Measurements from ENCODE around the gene CWC22.
"Not testable (repeated sequence)": the region's sequence is repeated elsewhere in the genome, so short reads cannot be mapped to it uniquely, and the experiment has no call there.

CWC22 gene

DNA sequence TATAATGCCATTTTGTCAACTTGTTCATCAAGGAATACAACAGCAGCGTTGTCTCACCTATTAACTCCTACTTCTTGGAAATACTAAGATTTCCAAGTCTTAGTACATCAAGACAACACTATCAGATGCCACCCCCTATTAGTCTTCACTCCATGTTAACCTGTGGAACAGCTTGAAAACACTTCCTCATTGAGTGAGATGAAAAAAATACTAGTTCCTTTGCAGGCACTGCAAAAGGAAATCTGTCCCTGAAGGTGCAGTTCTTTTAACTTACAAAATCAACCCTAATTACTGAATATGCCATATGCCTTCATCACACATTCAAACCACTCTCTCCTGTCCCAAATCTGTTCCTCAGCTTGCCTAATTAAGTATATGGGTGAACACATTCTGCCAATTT is 4.0 kb downstream of the CWC22 start:
- DNase-seq (ENCODE audit: low read depth in 2 of 2): no peak

DNA sequence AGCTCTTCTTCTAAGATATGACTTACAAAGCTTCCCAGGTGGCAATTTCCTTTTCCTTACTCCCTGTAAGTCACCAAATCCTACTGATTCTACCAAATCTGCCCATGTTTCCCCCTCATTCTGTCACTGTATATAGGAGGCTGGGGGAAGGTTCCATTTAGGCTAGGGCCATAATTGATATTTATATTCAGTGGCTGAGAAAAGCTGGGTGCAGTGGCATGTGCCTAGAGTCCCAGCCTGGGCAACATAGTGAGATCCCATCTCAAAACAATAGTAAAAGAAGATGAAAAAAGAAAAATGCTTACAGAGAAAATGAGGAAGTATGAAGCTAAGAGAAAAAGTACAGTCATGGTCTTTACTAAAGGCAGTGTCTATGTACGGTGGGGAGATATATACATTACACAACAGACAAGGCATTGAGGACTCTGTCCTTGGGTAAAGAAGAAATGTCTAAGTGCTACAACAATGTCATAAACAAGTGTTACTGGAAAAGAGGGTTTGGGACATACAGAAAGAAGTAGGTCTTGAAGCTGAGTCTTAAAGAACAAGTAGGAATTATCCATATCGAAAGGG is 4.8 kb downstream of the CWC22 start:
- DNase-seq (ENCODE audit: low read depth in 2 of 2): no peak

DNA sequence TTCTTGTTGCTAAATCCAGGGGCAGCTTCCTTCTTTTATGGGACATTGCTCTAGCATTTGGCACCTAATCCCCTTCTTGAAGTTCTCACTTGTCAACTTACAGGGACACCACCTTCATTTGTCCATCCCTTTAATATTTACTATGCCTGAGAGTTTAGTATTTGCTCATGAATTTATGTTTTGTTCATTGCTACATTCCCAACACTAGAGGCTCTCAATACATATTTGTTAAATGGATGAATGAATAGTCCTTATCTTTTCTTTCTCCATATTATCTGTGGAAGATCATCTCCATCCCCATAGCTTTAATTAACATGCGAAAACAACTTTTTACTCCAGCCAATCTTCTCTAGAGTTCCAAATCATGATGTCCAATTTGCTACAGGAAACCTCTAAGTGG is 5.4 kb downstream of the CWC22 start:
- DNase-seq (ENCODE audit: low read depth in 2 of 2): no peak

DNA sequence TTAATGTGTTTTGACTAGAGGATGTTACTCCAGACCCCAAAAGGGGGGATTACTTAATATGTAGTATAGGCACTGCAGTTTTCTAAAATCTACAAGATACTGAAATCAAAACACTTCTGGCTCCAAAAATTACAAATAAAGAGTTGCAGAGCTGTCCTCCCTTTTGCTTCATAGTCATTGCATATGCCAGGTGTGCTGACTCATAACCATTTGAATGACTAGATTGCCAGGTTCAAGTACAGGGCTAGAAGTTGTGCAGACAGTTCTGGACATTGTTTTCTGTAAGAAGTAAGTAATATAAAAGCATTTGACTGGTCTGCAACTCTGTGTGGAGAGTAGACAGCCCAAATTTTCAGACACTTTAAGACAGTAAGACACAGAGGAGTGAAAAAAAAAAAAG is 6.7 kb downstream of the CWC22 start:
- no peak for DNase-seq (ENCODE audit: low read depth in 2 of 2)

DNA sequence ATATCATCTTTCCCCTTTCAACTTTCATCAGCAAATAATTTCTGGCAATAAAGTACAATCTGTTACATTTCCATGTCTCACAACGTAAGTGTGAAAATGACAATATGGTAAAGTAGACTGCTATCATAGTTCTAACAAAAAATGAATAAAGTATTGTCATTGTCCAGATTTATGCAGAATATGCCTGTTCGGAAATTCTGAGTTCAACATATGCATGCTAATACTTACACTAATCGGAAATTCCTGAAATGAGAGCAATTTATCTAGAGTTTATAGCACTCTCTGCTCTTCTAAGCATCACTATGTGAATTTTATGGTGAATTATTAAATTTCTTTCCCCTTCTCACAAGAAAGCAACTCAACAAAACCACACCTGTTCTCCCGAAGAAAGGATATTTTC is 8.1 kb downstream of the CWC22 start:
- no peak for DNase-seq (ENCODE audit: low read depth in 2 of 2)

DNA sequence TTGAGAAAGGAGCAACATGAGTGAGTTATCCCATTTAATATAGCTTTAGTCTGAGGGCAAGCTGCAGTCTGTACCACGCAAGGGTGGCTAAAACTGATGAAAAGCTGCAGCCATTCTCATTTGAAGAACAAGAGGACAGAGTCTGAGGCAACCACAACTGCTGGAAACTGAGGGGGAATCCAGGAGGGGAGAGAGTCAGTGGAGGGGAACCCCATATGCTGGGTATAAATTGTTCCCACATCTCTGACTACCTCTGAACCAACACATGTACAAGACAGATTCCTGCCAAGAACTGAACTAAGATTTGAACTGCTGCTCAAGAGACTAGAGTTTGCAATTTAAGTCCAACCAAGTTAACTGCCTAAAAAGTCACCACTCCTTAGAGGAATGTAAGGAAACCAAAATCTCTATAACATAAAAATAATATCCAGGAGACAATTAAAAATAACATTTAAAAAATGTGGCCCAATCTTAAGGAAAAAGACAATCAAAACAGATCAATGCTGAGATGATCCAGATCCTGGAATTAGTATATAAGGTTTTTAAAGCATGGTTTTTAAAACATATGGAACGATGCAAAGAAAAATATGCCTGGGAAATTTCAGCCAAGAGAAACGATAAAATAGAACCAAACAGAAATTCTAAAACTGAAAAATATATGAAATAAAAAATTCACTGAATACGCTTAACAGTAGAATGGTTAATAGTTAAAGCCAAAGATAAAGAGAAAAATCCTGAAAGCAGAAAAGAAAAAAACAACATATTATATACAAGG is 11.2 kb downstream of the CWC22 start:
- no peak for DNase-seq (ENCODE audit: low read depth in 2 of 2)

DNA sequence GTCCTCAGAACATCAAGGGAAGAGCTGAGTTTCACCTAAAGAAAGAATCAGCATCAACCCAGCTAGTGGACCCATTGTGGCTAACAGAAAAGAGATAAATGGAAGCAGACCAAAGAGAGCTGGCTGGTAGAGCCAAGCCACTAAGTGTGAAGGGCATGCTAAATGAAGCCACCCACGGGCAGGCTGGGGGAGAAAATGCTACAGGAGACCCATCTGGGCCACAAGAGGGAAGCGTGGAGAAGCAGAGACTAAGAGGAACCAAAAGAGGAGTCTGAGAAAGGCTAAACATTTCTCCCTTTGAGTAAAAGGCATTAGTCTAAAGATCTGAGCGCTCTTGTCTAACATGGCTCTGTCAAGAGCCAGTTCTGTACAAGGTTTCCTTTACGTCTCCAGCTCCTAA is 15.8 kb downstream of the CWC22 start:
- no peak for DNase-seq (ENCODE audit: low read depth in 2 of 2)

DNA sequence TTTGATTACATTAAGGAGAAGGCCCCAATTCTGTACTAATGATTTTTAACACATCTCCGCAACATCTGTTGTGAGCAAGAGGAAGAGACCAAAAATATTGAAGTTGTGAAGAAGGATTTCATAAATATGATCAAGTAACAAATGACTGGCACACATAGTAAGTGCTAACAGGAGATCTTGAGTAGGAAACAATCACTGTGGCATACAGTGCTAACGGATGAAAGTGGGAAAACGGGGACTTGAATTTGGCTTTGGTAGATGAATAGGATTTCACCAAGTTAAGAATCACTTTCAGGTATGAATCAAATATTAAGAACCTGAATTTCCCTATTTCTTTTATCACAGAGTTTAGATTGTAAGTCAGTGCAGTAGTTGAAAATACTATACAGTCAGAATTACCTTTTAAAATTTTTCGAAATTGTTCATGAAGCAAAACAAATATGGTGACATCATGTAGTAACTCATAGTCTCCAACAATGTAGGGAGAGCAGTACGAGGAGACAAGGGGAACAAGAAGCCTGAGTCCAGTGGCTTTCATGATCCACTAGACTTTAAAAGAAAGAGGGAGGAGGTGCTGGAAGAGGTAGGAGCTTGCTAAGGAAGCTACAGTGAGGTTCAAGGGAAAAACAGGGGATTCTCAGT is 16.3 kb downstream of the CWC22 start:
- no peak for DNase-seq (ENCODE audit: low read depth in 2 of 2)

DNA sequence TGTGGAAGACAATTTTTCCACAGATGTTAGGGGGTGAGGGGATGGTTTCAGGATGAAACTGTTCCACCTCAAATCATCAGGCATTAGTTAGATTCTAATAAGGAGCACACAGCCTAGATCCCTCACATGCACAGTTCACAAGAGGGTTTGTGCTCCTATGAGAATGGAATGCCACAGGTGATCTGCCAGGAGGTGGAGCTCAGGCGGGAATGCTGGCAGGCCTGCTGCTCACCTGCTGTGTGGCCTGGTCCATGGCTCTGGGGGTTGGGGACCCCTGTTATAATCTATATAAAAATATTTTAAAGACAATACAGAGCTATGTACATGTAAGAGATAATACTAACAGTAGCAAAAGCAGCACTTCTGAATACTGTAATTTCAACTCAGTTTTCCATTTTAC is 19.2 kb downstream of the CWC22 start:
- no peak for DNase-seq (ENCODE audit: low read depth in 2 of 2)

DNA sequence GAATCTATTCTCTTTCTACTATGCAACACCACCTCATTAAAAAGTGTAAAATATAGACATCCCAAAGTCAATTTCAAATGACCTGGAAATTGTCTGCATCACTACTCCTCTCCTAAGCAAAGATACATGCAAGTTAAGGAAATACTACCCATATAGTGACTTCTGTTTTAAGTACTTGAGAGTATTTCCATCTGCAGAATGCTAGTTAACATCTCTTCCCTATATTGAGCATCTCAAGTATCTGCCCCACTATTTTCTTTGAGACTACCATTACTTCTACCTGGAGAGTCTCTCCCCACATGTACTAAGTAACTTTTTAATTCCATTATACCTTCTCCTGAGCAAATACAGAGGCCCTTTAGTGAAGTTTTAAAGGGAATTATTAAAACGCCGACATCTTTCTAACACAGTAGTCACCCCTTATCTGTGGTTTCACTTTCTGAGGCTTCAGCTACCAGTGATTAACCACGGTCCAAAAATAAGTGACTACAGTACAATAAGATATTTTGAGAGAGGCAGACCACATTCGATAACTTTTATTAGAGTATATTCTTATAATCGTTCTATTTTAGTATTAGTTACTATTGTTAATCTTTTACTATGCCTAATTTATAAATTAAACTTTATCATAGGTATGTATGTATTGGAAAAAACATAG is 21.8 kb downstream of the CWC22 start:
- no peak for DNase-seq (ENCODE audit: low read depth in 2 of 2)

DNA sequence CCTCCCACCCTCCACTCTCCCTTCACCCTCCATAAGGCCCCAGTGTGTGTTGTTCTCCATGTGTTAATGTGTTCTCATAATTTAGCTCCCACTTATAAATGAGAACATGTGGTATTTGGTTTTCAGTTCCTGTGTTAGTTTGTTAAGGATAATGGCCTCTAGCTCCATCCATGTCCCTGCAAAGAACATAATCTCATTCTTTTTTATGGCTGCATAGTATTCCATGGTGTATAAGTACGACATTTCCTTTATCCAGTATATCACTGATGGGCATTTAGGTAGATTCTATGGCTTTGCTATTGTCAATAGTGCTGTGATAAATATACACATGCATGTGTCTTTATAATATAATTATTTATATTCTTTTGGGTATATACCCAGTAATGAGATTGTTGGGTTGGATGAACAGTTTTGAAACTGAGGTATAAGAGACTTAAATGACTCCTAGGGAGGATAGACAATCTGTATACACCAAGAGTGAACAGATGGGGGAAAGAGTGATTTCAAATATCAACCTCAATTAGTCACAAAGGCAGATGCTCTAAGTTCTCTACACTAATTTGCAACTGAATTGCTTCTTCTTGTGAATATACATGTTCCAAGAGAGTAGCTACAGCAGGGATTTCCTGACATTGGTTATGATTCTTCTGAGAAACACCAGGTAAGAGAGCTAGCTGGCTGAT is 23.7 kb downstream of the CWC22 start:
- no peak for DNase-seq (ENCODE audit: low read depth in 2 of 2)

DNA sequence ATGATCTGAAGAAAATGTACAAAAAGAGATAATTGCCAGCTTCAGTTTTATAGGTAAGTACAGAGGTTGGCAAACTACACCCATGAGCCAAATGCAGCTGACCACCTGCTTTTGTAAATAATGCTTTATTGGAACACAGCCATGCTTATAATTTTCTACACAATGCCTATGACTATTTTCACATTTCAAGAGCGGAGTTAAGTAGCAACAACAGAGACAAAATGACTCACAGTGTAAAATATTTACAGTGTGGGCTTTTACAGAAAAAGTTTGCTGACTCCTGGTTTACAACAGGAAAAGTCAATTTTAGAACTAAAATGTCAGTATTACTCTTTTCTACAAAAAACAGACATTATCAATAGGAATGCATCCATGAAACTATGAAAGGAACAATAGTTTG is 26.0 kb downstream of the CWC22 start:
- DNase-seq (ENCODE audit: low read depth in 2 of 2): no peak

DNA sequence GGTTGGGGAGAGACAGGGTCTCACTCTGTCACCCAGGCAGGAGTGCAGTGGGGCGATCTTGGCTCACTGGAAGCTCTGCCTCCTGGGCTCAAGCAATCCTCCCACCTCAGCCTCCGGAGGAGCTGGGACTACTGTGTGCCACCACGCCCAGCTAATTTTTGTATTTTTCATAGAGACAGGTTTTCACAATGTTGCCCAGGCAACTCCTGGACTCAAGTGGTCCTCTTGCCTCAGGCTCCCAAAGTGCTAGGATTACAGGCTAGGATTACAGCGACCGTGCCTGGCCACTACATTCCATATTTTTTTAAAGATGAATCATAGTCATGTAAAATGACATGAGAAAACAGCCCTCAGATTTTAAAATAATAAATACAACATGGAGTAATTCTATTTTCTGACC is 32.3 kb downstream of the CWC22 start:
- no peak for DNase-seq (ENCODE audit: low read depth in 2 of 2)

DNA sequence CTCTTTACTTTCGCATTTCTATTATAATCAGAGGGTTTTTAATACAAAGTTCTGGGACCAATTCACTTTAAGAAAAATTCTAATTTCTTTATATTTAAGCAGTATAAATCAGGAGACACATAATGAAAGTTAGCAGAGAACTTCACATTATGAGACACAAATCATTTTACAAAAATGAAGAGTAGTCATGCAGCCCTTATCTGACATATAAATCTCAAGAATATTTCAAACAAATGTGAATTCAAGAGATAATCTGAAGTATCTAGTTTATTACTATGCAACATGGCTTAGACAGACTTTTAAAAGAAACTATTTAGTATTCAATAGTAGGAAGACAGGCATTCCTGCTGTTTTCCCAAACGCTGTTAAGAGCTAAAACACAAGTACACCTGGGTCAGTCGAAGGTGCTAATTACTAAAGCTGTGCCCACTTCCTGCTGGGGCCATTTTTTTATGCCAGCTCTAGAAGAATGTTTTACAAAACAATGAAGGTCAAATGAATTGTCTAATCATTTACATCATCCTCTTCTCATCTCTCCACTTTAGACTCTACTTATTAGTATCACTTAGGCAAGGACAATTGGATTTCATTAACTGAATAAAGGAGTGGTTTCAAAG is 40.2 kb downstream of the CWC22 start:
- DNase-seq (ENCODE audit: low read depth in 2 of 2): no peak

DNA sequence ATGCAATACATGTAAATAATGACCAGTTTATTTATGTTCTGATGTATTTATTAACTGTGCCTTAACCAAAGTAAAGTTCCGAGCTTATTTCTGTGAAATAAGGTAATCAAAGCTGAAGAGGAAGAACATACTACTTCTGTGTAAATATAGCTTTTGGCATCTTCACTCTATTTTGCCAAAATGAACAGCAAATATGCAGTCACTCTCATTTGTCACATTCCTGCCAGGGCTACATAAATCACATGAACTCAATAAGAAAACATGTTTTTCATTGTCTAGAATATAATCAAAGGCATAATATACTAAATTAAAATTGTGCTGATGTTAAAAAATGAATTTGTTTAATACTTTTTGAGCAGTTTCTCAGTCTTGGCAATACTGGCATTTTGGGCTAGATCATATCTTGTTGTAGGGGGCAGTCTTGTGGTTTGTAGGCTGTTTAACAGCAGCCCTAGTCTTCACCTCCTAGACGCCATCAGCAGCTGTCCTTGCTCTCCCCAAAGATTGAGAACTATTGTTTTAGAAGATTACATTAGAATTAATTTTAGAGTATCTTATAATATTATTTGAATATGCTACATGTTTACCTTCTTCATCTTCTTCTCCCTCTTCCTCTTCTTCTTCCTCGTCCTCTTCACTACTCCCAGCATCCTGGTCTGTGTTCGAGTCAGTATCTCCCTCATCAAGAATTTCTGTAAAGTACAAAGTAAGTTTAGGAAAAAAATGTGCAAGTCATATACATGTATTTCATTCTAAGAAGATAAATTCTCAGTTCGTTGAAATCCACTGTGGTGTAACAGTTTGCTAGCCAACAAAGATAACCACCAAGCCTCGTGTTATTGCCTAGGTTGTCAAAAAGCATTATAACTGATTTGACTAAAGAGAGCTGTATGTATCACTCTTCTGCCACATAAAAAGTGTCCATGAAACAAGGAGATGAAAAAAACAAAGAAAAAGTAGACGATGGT is 41.5 kb downstream of the CWC22 start:
- no peak for DNase-seq (ENCODE audit: low read depth in 2 of 2)

DNA sequence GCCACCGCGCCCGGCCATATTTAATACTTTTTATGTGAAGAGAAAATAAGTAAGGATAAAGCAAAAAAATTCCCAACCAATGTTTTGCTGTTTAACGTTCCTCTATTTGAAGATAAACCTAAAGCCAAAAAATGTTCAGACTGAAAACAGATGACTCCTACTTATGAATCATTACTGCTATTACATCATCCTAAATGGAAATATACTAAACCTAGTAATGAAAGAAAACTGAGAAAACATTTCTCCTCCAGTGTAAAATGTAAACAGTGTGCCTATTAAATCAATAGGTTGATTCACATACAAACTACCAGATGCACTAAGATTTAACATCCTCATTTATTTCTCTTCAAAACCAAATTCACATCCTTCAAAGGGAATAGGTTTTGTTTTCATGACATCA is 43.5 kb downstream of the CWC22 start:
- no peak for DNase-seq (ENCODE audit: low read depth in 2 of 2)

DNA sequence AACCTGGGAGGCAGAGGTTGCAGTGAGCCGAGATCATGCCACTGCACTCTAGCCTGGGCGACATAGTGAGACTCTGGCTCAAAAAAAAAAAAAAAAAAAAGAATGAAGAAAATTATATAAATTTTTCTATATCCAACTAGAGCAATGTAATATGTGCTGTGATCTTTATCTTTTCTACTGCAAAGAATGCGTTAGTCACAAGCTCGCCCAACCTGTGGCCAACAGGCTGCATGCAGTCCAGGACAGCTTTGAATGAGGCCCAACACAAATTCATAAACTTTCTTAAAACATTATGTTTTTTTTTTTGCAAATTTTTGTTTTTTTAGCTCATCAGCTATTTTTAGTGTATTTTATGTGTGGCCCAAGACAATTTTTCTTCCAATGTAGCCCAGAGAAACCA is 48.8 kb downstream of the CWC22 start:
- not testable (repeated sequence) for DNase-seq (ENCODE audit: low read depth in 2 of 2)

DNA sequence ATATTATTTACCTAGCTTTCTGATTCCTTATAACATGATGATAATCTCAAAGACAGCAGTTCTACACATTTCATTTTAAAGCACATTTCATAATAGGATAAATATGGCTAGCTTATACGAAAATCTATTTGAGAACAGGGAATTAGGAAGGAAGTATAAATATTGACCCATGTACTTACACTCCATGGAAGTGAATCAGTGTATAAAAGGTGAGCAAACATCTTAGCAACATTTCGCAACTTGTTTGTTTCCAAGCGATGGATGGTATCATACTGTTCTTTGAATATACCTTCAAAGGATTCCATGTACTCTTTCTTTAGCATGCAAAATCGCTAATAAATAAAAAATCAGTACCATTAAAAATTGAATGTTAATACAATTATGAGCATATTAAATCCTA is 53.1 kb downstream of the CWC22 start:
- no peak for DNase-seq (ENCODE audit: low read depth in 2 of 2)

DNA sequence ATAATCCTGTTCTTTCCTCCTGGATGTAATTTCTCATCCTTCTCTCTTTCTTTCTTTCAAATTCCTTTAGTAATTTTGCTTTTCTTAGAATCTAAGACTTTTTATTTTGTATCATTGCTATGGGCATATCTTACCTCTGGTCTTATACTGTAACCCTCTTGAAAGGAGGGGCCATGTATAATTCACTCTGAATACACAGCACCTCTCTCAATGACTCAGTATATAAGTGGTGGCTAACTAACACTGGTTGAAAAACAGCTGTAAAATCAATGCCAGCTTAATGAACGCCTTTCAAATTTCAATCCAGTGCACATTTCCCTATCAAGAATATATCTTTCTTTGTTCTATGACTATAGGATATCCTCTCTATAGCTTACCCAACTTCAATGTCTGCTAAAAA is 53.7 kb downstream of the CWC22 start:
- DNase-seq (ENCODE audit: low read depth in 2 of 2): no peak

DNA sequence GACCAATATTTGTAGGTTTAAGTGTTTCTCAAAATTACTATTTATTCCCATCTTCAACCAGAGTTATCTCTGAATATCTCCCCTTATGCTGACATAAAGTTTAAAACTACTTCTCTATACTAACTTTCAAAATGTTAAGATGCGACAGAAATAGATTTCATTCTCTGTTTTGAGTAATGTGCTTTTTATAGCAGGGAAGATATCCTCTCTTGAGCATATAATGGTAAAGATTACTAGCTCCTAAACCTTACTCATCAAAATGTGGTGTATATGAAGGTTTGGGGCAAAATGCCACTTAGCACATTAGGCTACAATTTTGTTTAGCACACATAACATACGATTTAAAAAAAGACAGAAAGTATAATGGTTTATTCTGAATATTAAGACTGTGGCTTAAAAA is 54.4 kb downstream of the CWC22 start:
- DNase-seq (ENCODE audit: low read depth in 2 of 2): no peak

DNA sequence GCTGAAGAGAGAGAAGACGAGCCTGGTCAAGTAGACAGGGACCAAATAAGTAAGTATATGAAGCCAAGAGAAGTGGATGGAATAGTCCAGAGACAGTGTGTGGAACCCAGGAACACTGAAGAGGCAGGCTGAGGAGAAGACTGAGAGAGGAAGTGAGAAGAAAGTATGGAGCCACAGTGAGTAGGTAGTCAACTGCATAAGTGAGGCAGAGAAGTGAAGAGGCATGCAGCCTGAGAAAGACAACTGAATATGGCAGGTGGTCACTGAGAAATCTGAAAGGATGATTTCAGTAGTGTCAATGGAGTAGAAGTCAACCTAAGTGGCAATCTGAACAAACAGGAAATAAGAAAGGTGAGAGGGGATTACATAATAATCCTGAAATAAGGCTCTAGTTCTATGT is 55.4 kb downstream of the CWC22 start:
- DNase-seq (ENCODE audit: low read depth in 2 of 2): no peak

All from stimulated activated CD4-positive, alpha-beta T cell treated with anti-CD3 and anti-CD28 coated beads, Interleukin-4, amount 100 ng/mL, for 48 hours (primary cell).